GM21723 (cell line): ENCODE results near the gene FGD2.

ENCODE experiments used
- ATAC-seq: cut with Tn5 transposase; IDR thresholded peaks from one replicate; pipeline ENCODE4 v1.9.1; 2021; ENCODE audit warnings: mild to moderate bottlenecking, moderate library complexity; ENCODE audit not compliant: unreplicated experiment

The FGD2 gene

GRCh38 chr6:36970892-36971842 is 34.3 kb upstream of the FGD2 start:
- ATAC-seq, result no peak

- no peak for ATAC-seq
Measured at GRCh38 chr6:36971921-36972673, 33.4 kb upstream of the FGD2 start.

- ATAC-seq, result no peak
Measured at GRCh38 chr6:36973190-36973589, 32.3 kb upstream of the FGD2 start.

GRCh38 chr6:36973647-36974046 is 31.8 kb upstream of the FGD2 start:
- ATAC-seq, result no peak

GRCh38 chr6:36975231-36976006 is 30.0 kb upstream of the FGD2 start:
- no peak for ATAC-seq

- no peak for ATAC-seq
Measured at GRCh38 chr6:36976007-36976264, 29.5 kb upstream of the FGD2 start.

- ATAC-seq, result no peak
Measured at GRCh38 chr6:36976509-36976908, 28.9 kb upstream of the FGD2 start.

- ATAC-seq, result no peak
Measured at GRCh38 chr6:36976931-36977330, 28.5 kb upstream of the FGD2 start.

- ATAC-seq, result no peak
Measured at GRCh38 chr6:36977470-36977941, 27.9 kb upstream of the FGD2 start.

- no peak for ATAC-seq
Measured at GRCh38 chr6:36978421-36979346, 26.8 kb upstream of the FGD2 start.

GRCh38 chr6:36979347-36979742 is 26.1 kb upstream of the FGD2 start:
- no peak for ATAC-seq

- ATAC-seq, result no peak
Measured at GRCh38 chr6:36980129-36980528, 25.3 kb upstream of the FGD2 start.

- ATAC-seq, result no peak
Measured at GRCh38 chr6:36980876-36981619, 24.4 kb upstream of the FGD2 start.

GRCh38 chr6:36983538-36983937 is 21.9 kb upstream of the FGD2 start:
- ATAC-seq, result no peak

- ATAC-seq, result no peak
Measured at GRCh38 chr6:36984581-36985416, 20.7 kb upstream of the FGD2 start.

GRCh38 chr6:36985417-36985807 is 20.0 kb upstream of the FGD2 start:
- ATAC-seq, result no peak

- ATAC-seq, result peak; percentile 80
Measured at GRCh38 chr6:36985808-36986703, 19.4 kb upstream of the FGD2 start, which contains the start of gene MTCH1. MTCH1 (minus strand) TSS chr6:36986196; CDS start chr6:36986173, 23 bp downstream.

GRCh38 chr6:36986704-36987047 is 18.8 kb upstream of the FGD2 start:
- ATAC-seq, result peak; percentile 9
